K562 (cell line): ENCODE measurements around the gene SSH3. TPM values are rescaled to one million over a fixed set of nuclear protein-coding genes. Genes with fewer than 3 reads are reported as not detected.
A peak's percentile ranks its signal among the peaks of the same experiment; 100 is the strongest.

Experiments
- ADNP ChIP-seq: fragments of 200-800 bp; sonication (Bioruptor generic); IDR thresholded peaks from 2 replicates; pipeline ENCODE4 v1.6.1; 2016; ENCODE audit warnings: missing genetic modification characterization, missing compliant biosample characterization
- ATF3 ChIP-seq, 2 experiments: fragments of 450-650 bp in 1 of 2; sonication (generic) in 1 of 2; formaldehyde crosslinking in 1 of 2; IDR thresholded peaks in 1 of 2; conservative IDR thresholded peaks in 1 of 2; 2 replicates each; pipeline versions ENCODE4 v1.6.1 to v1.8.1; 2016 to 2023; ENCODE audit warnings: mild to moderate bottlenecking in 2 of 2, moderate library complexity in 2 of 2, inconsistent platforms in 1 of 2, missing genetic modification reagents in 1 of 2
- CBX2 ChIP-seq: fragments of 200-600 bp; sonication (generic); IDR thresholded peaks from one replicate; pipeline ENCODE4 v1.6.1; 2012; ENCODE audit warnings: mild to moderate bottlenecking, low read length, inconsistent platforms; ENCODE audit not compliant: insufficient read depth, poor library complexity, severe bottlenecking
- DNMT1 ChIP-seq: fragments of 450-650 bp; IDR thresholded peaks from 2 replicates; pipeline ENCODE4 v1.6.1; 2016; ENCODE audit warnings: antibody characterized with exemption, mild to moderate bottlenecking
- FOS ChIP-seq: IDR thresholded peaks from 3 replicates; pipeline ENCODE4 v1.6.1; 2011; ENCODE audit not compliant: insufficient read length; ENCODE audit errors: extremely low read depth
- HDGF ChIP-seq: fragments of 450-650 bp; IDR thresholded peaks from 2 replicates; pipeline ENCODE4 v1.6.1; 2016
- HEY1 ChIP-seq: fragments of 250-450 bp; sonication (Bioruptor Pico); IDR thresholded peaks from 2 replicates; pipeline ENCODE4 v1.5.0; 2020; ENCODE audit warnings: mild to moderate bottlenecking, moderate library complexity, borderline replicate concordance
- JUND ChIP-seq, 2 experiments: IDR thresholded peaks; 2 replicates in 1 of 2; 3 replicates in 1 of 2; pipeline ENCODE4 v1.6.1; 2011; ENCODE audit warnings: borderline replicate concordance in 2 of 2, low read depth in 2 of 2, low read length in 2 of 2, improper control_type of control experiment in 1 of 2, missing biosample characterization in 1 of 2, missing genetic modification characterization in 1 of 2, missing genetic modification reagents in 1 of 2
- MNT ChIP-seq, 2 experiments: fragments of 450-650 bp; conservative IDR thresholded peaks; 2 replicates each; pipeline ENCODE4 v1.6.1; 2017; ENCODE audit warnings: mild to moderate bottlenecking in 2 of 2, moderate library complexity in 2 of 2
- PTBP1 ChIP-seq: fragments of 200-400 bp; formaldehyde crosslinking; IDR thresholded peaks from 2 replicates; pipeline ENCODE4 v1.6.1; 2017; ENCODE audit warnings: low read depth, low read length
- SMC3 ChIP-seq: conservative IDR thresholded peaks from 2 replicates; pipeline ENCODE4 v1.6.1; 2011; ENCODE audit warnings: low read depth, low read length, improper control_type of control experiment; ENCODE audit not compliant: insufficient read depth
- SPI1 ChIP-seq: IDR thresholded peaks from 2 replicates; pipeline ENCODE4 v1.6.1; 2011; ENCODE audit warnings: low read depth, low read length, control low read depth, borderline replicate concordance
- THRB ChIP-seq: fragments of 450-650 bp; formaldehyde crosslinking; conservative IDR thresholded peaks from 2 replicates; pipeline ENCODE4 v1.4.0; 2022; ENCODE audit warnings: mild to moderate bottlenecking, missing genetic modification characterization
- XRCC5 ChIP-seq: fragments of 200-400 bp; formaldehyde crosslinking; IDR thresholded peaks from 2 replicates; pipeline ENCODE4 v1.6.1; 2017; ENCODE audit warnings: low read depth, mild to moderate bottlenecking, low read length
- ZNF12 ChIP-seq: sonication (generic); formaldehyde crosslinking; IDR thresholded peaks from 2 replicates; pipeline ENCODE4 v1.4.0; 2020; ENCODE audit warnings: mild to moderate bottlenecking, missing genetic modification reagents
- ZNF23 ChIP-seq: fragments of 250-450 bp; sonication (Bioruptor Pico); IDR thresholded peaks from 2 replicates; pipeline ENCODE4 v1.4.0; 2020; ENCODE audit warnings: mild to moderate bottlenecking
- ZNF639 ChIP-seq, 2 experiments: fragments of 200-800 bp in 1 of 2; sonication (Bioruptor generic) in 1 of 2; sonication (generic) in 1 of 2; formaldehyde crosslinking in 1 of 2; IDR thresholded peaks in 1 of 2; conservative IDR thresholded peaks in 1 of 2; 2 replicates each; pipeline versions ENCODE4 v1.5.0 to v1.6.1; 2016 to 2020; ENCODE audit warnings: missing compliant biosample characterization in 1 of 2, missing genetic modification characterization in 1 of 2, missing genetic modification reagents in 1 of 2
- ZNF655 ChIP-seq: fragments of 250-450 bp; sonication (Bioruptor Pico); IDR thresholded peaks from 2 replicates; pipeline ENCODE4 v1.5.0; 2021
- polyA plus RNA-seq, 8 experiments: library from polyadenylated mRNA; depleted of rRNA in 4 of 8; stranded (reverse) in 5 of 8; unstranded in 3 of 8; fragments of >200 nt; fragmentation: Nextera tagmentation in 2 of 8; fragmentation: Illumina TruSeq in 1 of 8; extraction: Ambion mirVana in 2 of 8; extraction: Trizol in 1 of 8; gene quantifications; 2 replicates each; pipeline versions ENCODE4 v1.2.1 to v1.2.3, GENCODE V29; 2011 to 2014; ENCODE audit warnings: inconsistent platforms in 1 of 8, missing spikeins in 1 of 8
- total RNA-seq, 7 experiments: library from RNA; depleted of rRNA in 6 of 7; stranded (reverse); fragments of >200 nt in 6 of 7; fragmentation: Illumina TruSeq in 2 of 7; extraction: Trizol in 2 of 7; gene quantifications; 2 replicates each; pipeline versions ENCODE4 v1.2.1 to v1.2.3, GENCODE V29; 2011 to 2021; ENCODE audit warnings: low replicate concordance in 1 of 7

Gene SSH3
- total and polyA plus RNA-seq, 9 of the 15 experiments (the other 6 are each of a cell fraction or from before 2014, with no cell fraction given): 0.07 to 1.0 (median 0.24) TPM; not detected in 3

- TF ChIP-seq CBX2 (no peak), HEY1 (no peak), JUND (IDR thresholded peaks at IDR 0.05; ENCODE audit: borderline replicate concordance, low read depth, low read length) (peak; percentile 43; the same call in 1 of the 2 replicates), JUND (tag; IDR thresholded peaks at IDR 0.05; ENCODE audit: borderline replicate concordance, low read depth, low read length) (no peak; the same call in 2 of the 3 replicates), ADNP (tag) (no peak), XRCC5 (peak; percentile 84; the same call in 1 of the 2 replicates), FOS (no peak), SMC3 (peak; percentile 98), HDGF (no peak; the same call in 1 of the 2 replicates), ZNF655 (no peak), SPI1 (0 out of 2 replicates have a peak, but pooled peaks have one; percentile 2), ZNF639 (CRISPR knock-in tag; conservative IDR thresholded peaks at IDR 0.05 in 1 of 2, IDR thresholded peaks at IDR 0.05 in 1 of 2) (no peak), PTBP1 (0 out of 2 replicates have a peak, but pooled peaks have one; percentile 11), MNT (conservative IDR thresholded peaks at IDR 0.05) (no peak), ZNF12 (CRISPR knock-in tag) (0 out of 2 replicates have a peak, but pooled peaks have one; percentile 29), THRB (CRISPR knock-in tag) (0 out of 2 replicates have a peak, but pooled peaks have one; percentile 32), ATF3 (IDR thresholded peaks at IDR 0.05) (no peak), ATF3 (CRISPR knock-in tag; conservative IDR thresholded peaks at IDR 0.05) (no peak), DNMT1 (no peak), ZNF23 (no peak)
Observed at GRCh38 chr11:67356864-67357561, 53.7 kb downstream of the SSH3 start (continued).
